C4-2B (cell line): ENCODE data around the gene DNAH9.

Source experiments
- CTCF ChIP-seq: fragments of 450-650 bp; conservative IDR thresholded peaks from 2 replicates; pipeline ENCODE4 v1.5.1; 2017; ENCODE audit warnings: mild to moderate bottlenecking
- ZFX ChIP-seq: fragments of 450-650 bp; IDR thresholded peaks from 2 replicates; pipeline ENCODE4 v1.6.1; 2017

GRCh38 chr17:11786711-11787438 lies 188.6 kb downstream of the DNAH9 start:
- TF ChIP-seq CTCF: no peak
- TF ChIP-seq ZFX: no peak
